ENCODE data around the gene GPR173. TPM values are rescaled to one million over a fixed set of nuclear protein-coding genes. Genes with fewer than 3 reads are reported as not detected.

GPR173 gene
- total RNA-seq, 1 donor from 2014 or later = 7.9 TPM

- H3K9me3 Mint-ChIP-seq (ENCODE audit: low read depth) = peaks cover 7% of the 10 kb centered on the region
- peaks cover 53% of the 10 kb centered on the region for H3K4me1 Mint-ChIP-seq (ENCODE audit: low read depth)
- H3K36me3 Mint-ChIP-seq (ENCODE audit: low read depth) = peaks cover 11% of the 10 kb centered on the region
- no peak for TF ChIP-seq CTCF (IDR thresholded peaks at IDR 0.05)
- no peaks in the 10 kb centered on the region for H3K27me3 Mint-ChIP-seq (ENCODE audit: low read depth)
- H3K4me3 Mint-ChIP-seq (ENCODE audit: unreplicated experiment) = no peak overlapping the region
- no peak for DNase-seq (ENCODE audit: low spot score)
- H3K27ac Mint-ChIP-seq (ENCODE audit: unreplicated experiment) = peak overlapping the region; percentile 73
Measured at GRCh38 chrX:53084043-53084570, 35.5 kb downstream of the GPR173 start.

- no peak overlapping the region for H3K4me3 Mint-ChIP-seq (ENCODE audit: unreplicated experiment)
- peaks cover 7% of the 10 kb centered on the region for H3K9me3 Mint-ChIP-seq (ENCODE audit: low read depth)
- H3K36me3 Mint-ChIP-seq (ENCODE audit: low read depth) = peaks cover 11% of the 10 kb centered on the region
- DNase-seq (ENCODE audit: low spot score) = no peak
- peaks cover 53% of the 10 kb centered on the region for H3K4me1 Mint-ChIP-seq (ENCODE audit: low read depth)
- TF ChIP-seq CTCF (IDR thresholded peaks at IDR 0.05) = no peak
- no peak overlapping the region for H3K27ac Mint-ChIP-seq (ENCODE audit: unreplicated experiment)
- no peaks in the 10 kb centered on the region for H3K27me3 Mint-ChIP-seq (ENCODE audit: low read depth)
Measured at GRCh38 chrX:53084863-53085262, 36.3 kb downstream of the GPR173 start.

- Mint-ChIP-seq H3K9me3 (ENCODE audit: low read depth) (peaks cover 7% of the 10 kb centered on the region), H3K36me3 (ENCODE audit: low read depth) (peaks cover 11% of the 10 kb centered on the region), H3K27me3 (ENCODE audit: low read depth) (no peaks in the 10 kb centered on the region), H3K4me3 (ENCODE audit: unreplicated experiment) (no peak overlapping the region), H3K4me1 (ENCODE audit: low read depth) (peaks cover 51% of the 10 kb centered on the region), H3K27ac (ENCODE audit: unreplicated experiment) (no peak overlapping the region)
- no peak for TF ChIP-seq CTCF (IDR thresholded peaks at IDR 0.05)
- DNase-seq (ENCODE audit: low spot score) = no peak
Measured at GRCh38 chrX:53085661-53086229, 37.2 kb downstream of the GPR173 start.

GRCh38 chrX:53086464-53086863 is 37.9 kb downstream of the GPR173 start:
- Mint-ChIP-seq H3K36me3 (ENCODE audit: low read depth) (peaks cover 11% of the 10 kb centered on the region), H3K27ac (ENCODE audit: unreplicated experiment) (no peak overlapping the region), H3K4me1 (ENCODE audit: low read depth) (peaks cover 48% of the 10 kb centered on the region), H3K9me3 (ENCODE audit: low read depth) (peaks cover 7% of the 10 kb centered on the region), H3K27me3 (ENCODE audit: low read depth) (no peaks in the 10 kb centered on the region), H3K4me3 (ENCODE audit: unreplicated experiment) (no peak overlapping the region)
- no peak for DNase-seq (ENCODE audit: low spot score)
- no peak for TF ChIP-seq CTCF (IDR thresholded peaks at IDR 0.05)

- H3K27ac Mint-ChIP-seq (ENCODE audit: unreplicated experiment) = peak overlapping the region; percentile 93
- H3K4me3 Mint-ChIP-seq (ENCODE audit: unreplicated experiment) = no peak overlapping the region
- peaks cover 11% of the 10 kb centered on the region for H3K36me3 Mint-ChIP-seq (ENCODE audit: low read depth)
Measured at GRCh38 chrX:53087388-53087831, 38.8 kb downstream of the GPR173 start.

More at GRCh38 chrX:53087388-53087831, 38.8 kb downstream of the GPR173 start:
- no peak for TF ChIP-seq CTCF (IDR thresholded peaks at IDR 0.05)
- Mint-ChIP-seq H3K4me1 (ENCODE audit: low read depth) (peaks cover 48% of the 10 kb centered on the region), H3K27me3 (ENCODE audit: low read depth) (no peaks in the 10 kb centered on the region), H3K9me3 (ENCODE audit: low read depth) (peaks cover 7% of the 10 kb centered on the region)
- no peak for DNase-seq (ENCODE audit: low spot score)
